ENCODE data around the gene FYN. TPM values are rescaled to one million over a fixed set of nuclear protein-coding genes. Genes with fewer than 3 reads are reported as not detected.

The FYN gene
- total RNA-seq, 1 donor from 2014 or later: 124 TPM

DNA sequence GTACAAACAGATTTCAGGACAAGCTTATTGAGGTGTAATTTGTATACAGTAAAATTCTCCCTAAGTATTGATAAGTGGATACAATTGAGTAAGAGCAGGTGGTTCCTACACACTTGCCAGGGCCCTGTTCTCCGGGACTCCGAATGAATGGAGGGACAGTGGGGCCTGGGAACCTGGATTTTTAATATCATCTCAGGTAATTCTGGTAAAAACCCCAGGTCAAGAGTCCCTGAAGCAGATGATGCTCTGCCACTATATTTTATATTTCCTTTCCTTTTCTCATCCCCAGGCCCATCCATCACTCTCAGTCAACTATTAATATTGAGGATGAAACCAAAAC lies 104.9 kb downstream of the FYN start:
- Histone ChIP-seq H3K4me1 (ENCODE audit: control insufficient read depth in 3 of 3, insufficient read depth in 3 of 3, low read length in 3 of 3) (peaks cover 0 to 9% (median 0%) of the 10 kb centered on the region in 3 donors), H3K27ac (ENCODE audit: low read depth, low read length) (no peak overlapping the region), H3K4me3 (ENCODE audit: low read length in 3 of 3) (no peak overlapping the region), H3K9me3 (ENCODE audit: control insufficient read depth in 3 of 3, low read length in 3 of 3) (no peaks in the 10 kb centered on the region), H3K27me3 (ENCODE audit: control insufficient read depth in 3 of 3, insufficient read depth in 3 of 3, low read length in 3 of 3) (no peaks in the 10 kb centered on the region), H3K9ac (ENCODE audit: low read depth in 1 of 3, low read length in 3 of 3) (no peak overlapping the region), H3K36me3 (ENCODE audit: control insufficient read depth in 3 of 3, insufficient read depth in 3 of 3, low read length in 3 of 3) (no peaks in the 10 kb centered on the region)

GRCh38 chr6:111767752-111768430 lies 105.4 kb downstream of the FYN start:
- H3K9me3 ChIP-seq (ENCODE audit: control insufficient read depth in 3 of 3, low read length in 3 of 3): no peaks in the 10 kb centered on the region
- H3K27me3 ChIP-seq (ENCODE audit: control insufficient read depth in 3 of 3, insufficient read depth in 3 of 3, low read length in 3 of 3): no peaks in the 10 kb centered on the region
- H3K27ac ChIP-seq (ENCODE audit: low read depth, low read length): no peak overlapping the region
- H3K4me3 ChIP-seq (ENCODE audit: low read length in 3 of 3): no peak overlapping the region
- no peaks in the 10 kb centered on the region for H3K36me3 ChIP-seq (ENCODE audit: control insufficient read depth in 3 of 3, insufficient read depth in 3 of 3, low read length in 3 of 3)
- H3K9ac ChIP-seq (ENCODE audit: low read depth in 1 of 3, low read length in 3 of 3): no peak overlapping the region
- peaks cover 0 to 9% (median 0%) of the 10 kb centered on the region in 3 donors for H3K4me1 ChIP-seq (ENCODE audit: control insufficient read depth in 3 of 3, insufficient read depth in 3 of 3, low read length in 3 of 3)

- H3K9me3 ChIP-seq (ENCODE audit: control insufficient read depth in 3 of 3, low read length in 3 of 3): no peaks in the 10 kb centered on the region
- H3K36me3 ChIP-seq (ENCODE audit: control insufficient read depth in 3 of 3, insufficient read depth in 3 of 3, low read length in 3 of 3): no peaks in the 10 kb centered on the region
- no peak overlapping the region for H3K4me3 ChIP-seq (ENCODE audit: low read length in 3 of 3)
- no peaks in the 10 kb centered on the region for H3K27me3 ChIP-seq (ENCODE audit: control insufficient read depth in 3 of 3, insufficient read depth in 3 of 3, low read length in 3 of 3)
- H3K27ac ChIP-seq (ENCODE audit: low read depth, low read length): no peak overlapping the region
- peaks cover 3 to 15% (median 4%) of the 10 kb centered on the region in 3 donors for H3K4me1 ChIP-seq (ENCODE audit: control insufficient read depth in 3 of 3, insufficient read depth in 3 of 3, low read length in 3 of 3)
- H3K9ac ChIP-seq (ENCODE audit: low read depth in 1 of 3, low read length in 3 of 3): no peak overlapping the region
Measured at GRCh38 chr6:111766201-111766857, 106.9 kb downstream of the FYN start.

DNA sequence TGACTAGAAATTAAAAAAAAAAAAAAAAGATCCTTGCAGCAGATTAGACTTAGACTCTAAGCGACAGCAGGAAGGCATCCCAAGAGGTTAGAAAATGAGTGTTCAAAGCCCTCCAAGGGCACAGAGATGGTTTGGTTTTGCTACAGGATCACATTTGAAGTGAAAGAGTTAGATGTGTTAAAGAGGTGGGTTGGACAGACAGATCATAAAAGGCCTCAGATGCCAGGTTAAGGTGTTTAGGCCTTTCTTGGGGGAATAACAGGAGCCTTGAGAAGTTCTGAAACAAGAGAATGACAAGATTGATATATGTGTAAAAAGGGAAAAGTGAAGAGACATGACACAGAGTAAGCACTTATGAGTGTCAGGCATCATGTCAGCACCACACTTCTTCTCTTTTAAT lies 107.5 kb downstream of the FYN start:
- peaks cover 3 to 17% (median 10%) of the 10 kb centered on the region in 3 donors for H3K4me1 ChIP-seq (ENCODE audit: control insufficient read depth in 3 of 3, insufficient read depth in 3 of 3, low read length in 3 of 3)
- no peaks in the 10 kb centered on the region for H3K27me3 ChIP-seq (ENCODE audit: control insufficient read depth in 3 of 3, insufficient read depth in 3 of 3, low read length in 3 of 3)
- H3K36me3 ChIP-seq (ENCODE audit: control insufficient read depth in 3 of 3, insufficient read depth in 3 of 3, low read length in 3 of 3): no peaks in the 10 kb centered on the region
- no peak overlapping the region for H3K4me3 ChIP-seq (ENCODE audit: low read length in 3 of 3)
- no peak overlapping the region for H3K27ac ChIP-seq (ENCODE audit: low read depth, low read length)
- H3K9ac ChIP-seq (ENCODE audit: low read depth in 1 of 3, low read length in 3 of 3): no peak overlapping the region
- H3K9me3 ChIP-seq (ENCODE audit: control insufficient read depth in 3 of 3, low read length in 3 of 3): no peaks in the 10 kb centered on the region

DNA sequence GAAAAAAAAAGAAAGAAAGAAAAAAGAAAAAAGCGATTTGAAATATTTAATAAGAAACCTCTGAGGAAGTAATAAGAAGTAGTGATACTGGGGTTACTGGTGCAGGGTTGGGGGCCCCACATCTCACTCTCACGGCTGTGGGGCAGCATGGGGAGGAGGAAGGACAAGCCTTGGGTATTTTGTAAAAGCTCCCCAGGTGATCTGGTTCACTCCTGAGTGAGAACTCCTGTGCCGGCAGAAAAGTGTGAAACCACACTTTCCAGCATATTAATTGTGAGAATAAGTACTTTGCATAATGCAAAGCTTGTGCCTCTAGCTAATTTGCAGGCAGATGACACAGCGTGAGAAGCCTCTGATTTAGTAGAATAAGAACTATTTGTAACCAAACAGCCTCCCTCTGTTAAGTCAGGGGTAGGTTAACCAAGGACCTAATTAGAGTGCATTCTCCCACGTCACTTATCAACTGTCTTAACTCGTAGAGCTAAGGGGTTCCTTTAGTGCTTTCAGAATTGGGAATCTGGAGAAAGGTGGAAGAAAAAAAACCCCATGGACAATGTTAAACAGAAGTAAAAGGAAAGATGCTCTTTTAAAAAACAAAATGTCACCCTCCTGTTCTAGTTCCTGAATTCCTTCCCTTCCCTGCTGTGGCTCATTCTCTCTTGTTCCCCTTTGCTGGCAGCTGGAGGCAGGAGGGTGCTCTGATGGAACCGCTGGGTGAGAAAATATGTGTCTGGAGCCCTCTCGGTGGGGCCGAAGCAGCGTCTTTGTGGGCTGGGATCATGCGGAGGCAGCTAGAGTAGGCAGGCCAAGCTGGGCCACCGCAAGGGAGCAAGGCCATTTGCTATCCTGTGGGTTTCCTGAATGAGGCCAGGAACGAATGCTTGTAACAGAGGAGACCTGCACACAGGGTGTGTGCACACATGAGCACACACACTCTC lies 108.7 kb downstream of the FYN start:
- H3K27ac ChIP-seq (ENCODE audit: low read depth, low read length): no peak overlapping the region
- no peaks in the 10 kb centered on the region for H3K36me3 ChIP-seq (ENCODE audit: control insufficient read depth in 3 of 3, insufficient read depth in 3 of 3, low read length in 3 of 3)
- H3K27me3 ChIP-seq (ENCODE audit: control insufficient read depth in 3 of 3, insufficient read depth in 3 of 3, low read length in 3 of 3): no peaks in the 10 kb centered on the region
- H3K4me3 ChIP-seq (ENCODE audit: low read length in 3 of 3): no peak overlapping the region
- H3K4me1 ChIP-seq (ENCODE audit: control insufficient read depth in 3 of 3, insufficient read depth in 3 of 3, low read length in 3 of 3): peaks cover 9 to 23% (median 19%) of the 10 kb centered on the region in 3 donors
- H3K9ac ChIP-seq (ENCODE audit: low read depth in 1 of 3, low read length in 3 of 3): no peak overlapping the region
- no peaks in the 10 kb centered on the region for H3K9me3 ChIP-seq (ENCODE audit: control insufficient read depth in 3 of 3, low read length in 3 of 3)

DNA sequence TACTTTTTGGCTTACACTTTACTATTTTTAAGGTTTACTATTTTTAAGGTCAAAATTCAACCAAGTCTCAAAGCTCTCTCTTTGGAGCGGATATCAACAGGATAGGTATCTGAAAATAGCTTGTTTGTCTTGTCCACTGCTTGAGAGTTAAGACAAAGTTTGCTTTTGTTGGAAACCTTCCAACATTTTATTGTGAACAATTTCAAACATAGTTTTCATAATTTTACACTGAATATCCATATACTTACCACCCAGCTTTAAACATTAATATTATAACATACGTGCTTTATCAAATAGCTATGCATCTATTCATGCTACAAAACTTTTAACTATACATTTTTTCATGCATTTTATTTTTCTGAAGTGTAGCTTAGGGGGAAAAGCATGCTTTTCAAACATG lies 109.9 kb downstream of the FYN start:
- no peaks in the 10 kb centered on the region for H3K9me3 ChIP-seq (ENCODE audit: control insufficient read depth in 3 of 3, low read length in 3 of 3)
- H3K4me1 ChIP-seq (ENCODE audit: control insufficient read depth in 3 of 3, insufficient read depth in 3 of 3, low read length in 3 of 3): peaks cover 13 to 34% (median 28%) of the 10 kb centered on the region in 3 donors
- no peaks in the 10 kb centered on the region for H3K36me3 ChIP-seq (ENCODE audit: control insufficient read depth in 3 of 3, insufficient read depth in 3 of 3, low read length in 3 of 3)
- H3K27me3 ChIP-seq (ENCODE audit: control insufficient read depth in 3 of 3, insufficient read depth in 3 of 3, low read length in 3 of 3): no peaks in the 10 kb centered on the region
- H3K9ac ChIP-seq (ENCODE audit: low read depth in 1 of 3, low read length in 3 of 3): no peak overlapping the region
- H3K27ac ChIP-seq (ENCODE audit: low read depth, low read length): no peak overlapping the region
- no peak overlapping the region for H3K4me3 ChIP-seq (ENCODE audit: low read length in 3 of 3)

DNA sequence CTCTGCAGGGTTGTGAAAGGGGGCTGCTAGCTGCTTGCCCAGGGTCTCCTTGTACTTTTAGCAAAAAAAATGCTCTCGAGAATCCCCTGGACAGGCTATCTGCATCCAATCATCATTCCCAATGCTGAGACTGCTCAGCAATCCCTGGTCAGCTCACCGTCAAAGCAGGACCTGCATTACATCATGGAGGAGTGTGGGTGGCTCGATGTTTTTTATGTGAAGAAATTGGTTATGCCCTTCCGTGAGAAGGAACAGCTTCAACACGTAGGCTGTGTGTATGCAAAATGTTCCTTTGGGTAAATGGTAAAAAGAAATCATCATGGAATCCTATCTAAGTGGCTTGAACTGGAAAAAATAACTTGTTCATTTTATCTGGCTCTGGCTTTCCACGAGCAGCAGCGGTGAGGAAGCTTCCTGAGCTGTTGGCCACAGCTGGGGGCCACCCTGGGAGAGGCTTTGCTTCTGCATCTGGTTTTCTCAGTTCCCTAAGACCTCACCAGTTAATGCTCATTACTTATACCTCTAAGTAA lies 111.4 kb downstream of the FYN start:
- H3K4me1 ChIP-seq (ENCODE audit: control insufficient read depth in 3 of 3, insufficient read depth in 3 of 3, low read length in 3 of 3): peaks cover 13 to 34% (median 28%) of the 10 kb centered on the region in 3 donors
- H3K9ac ChIP-seq (ENCODE audit: low read depth in 1 of 3, low read length in 3 of 3): no peak overlapping the region

DNA sequence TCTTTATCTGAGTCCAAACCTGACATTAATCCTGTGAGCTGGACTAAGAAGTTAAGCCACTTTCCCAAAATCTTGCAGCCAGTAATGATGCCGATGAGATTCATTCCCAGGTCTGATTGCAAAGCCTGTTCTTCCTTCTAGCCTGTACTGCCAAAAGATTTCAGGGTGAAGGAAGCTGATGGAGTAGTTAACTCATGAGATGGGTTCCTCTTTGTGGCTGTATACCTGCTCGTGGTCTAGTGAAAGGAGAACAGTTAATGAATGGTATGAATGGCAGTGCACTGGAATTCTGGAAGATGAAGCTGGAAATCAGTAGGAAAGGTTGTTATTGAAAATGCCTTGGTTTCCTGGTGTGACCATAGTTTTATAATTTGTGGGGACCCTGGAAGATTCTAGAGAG lies 112.0 kb downstream of the FYN start:
- H3K9me3 ChIP-seq (ENCODE audit: control insufficient read depth in 3 of 3, low read length in 3 of 3): no peaks in the 10 kb centered on the region
- no peak overlapping the region for H3K4me3 ChIP-seq (ENCODE audit: low read length in 3 of 3)
- no peaks in the 10 kb centered on the region for H3K36me3 ChIP-seq (ENCODE audit: control insufficient read depth in 3 of 3, insufficient read depth in 3 of 3, low read length in 3 of 3)
- no peaks in the 10 kb centered on the region for H3K27me3 ChIP-seq (ENCODE audit: control insufficient read depth in 3 of 3, insufficient read depth in 3 of 3, low read length in 3 of 3)
- peaks cover 13 to 34% (median 28%) of the 10 kb centered on the region in 3 donors for H3K4me1 ChIP-seq (ENCODE audit: control insufficient read depth in 3 of 3, insufficient read depth in 3 of 3, low read length in 3 of 3)
- H3K9ac ChIP-seq (ENCODE audit: low read depth in 1 of 3, low read length in 3 of 3): no peak overlapping the region
- no peak overlapping the region for H3K27ac ChIP-seq (ENCODE audit: low read depth, low read length)

More for the DNA sequence above, 111.4 kb downstream of the FYN start:
- H3K9me3 ChIP-seq (ENCODE audit: control insufficient read depth in 3 of 3, low read length in 3 of 3): no peaks in the 10 kb centered on the region
- H3K36me3 ChIP-seq (ENCODE audit: control insufficient read depth in 3 of 3, insufficient read depth in 3 of 3, low read length in 3 of 3): no peaks in the 10 kb centered on the region
- H3K4me3 ChIP-seq (ENCODE audit: low read length in 3 of 3): no peak overlapping the region
- H3K27me3 ChIP-seq (ENCODE audit: control insufficient read depth in 3 of 3, insufficient read depth in 3 of 3, low read length in 3 of 3): no peaks in the 10 kb centered on the region
- no peak overlapping the region for H3K27ac ChIP-seq (ENCODE audit: low read depth, low read length)

- Histone ChIP-seq H3K9me3 (ENCODE audit: control insufficient read depth in 3 of 3, low read length in 3 of 3) (no peaks in the 10 kb centered on the region), H3K4me3 (ENCODE audit: low read length in 3 of 3) (peak overlapping the region in 1 of 3 donors; percentile 20), H3K27ac (ENCODE audit: low read depth, low read length) (peak overlapping the region; percentile 32), H3K4me1 (ENCODE audit: control insufficient read depth in 3 of 3, insufficient read depth in 3 of 3, low read length in 3 of 3) (peaks cover 13 to 31% (median 28%) of the 10 kb centered on the region in 3 donors), H3K9ac (ENCODE audit: low read depth in 1 of 3, low read length in 3 of 3) (no peak overlapping the region), H3K27me3 (ENCODE audit: control insufficient read depth in 3 of 3, insufficient read depth in 3 of 3, low read length in 3 of 3) (no peaks in the 10 kb centered on the region), H3K36me3 (ENCODE audit: control insufficient read depth in 3 of 3, insufficient read depth in 3 of 3, low read length in 3 of 3) (no peaks in the 10 kb centered on the region)
Measured at GRCh38 chr6:111759836-111760785, 113.1 kb downstream of the FYN start.
